ENCODE measurements around the gene APBA2. TPM values are rescaled to one million over a fixed set of nuclear protein-coding genes. Genes with fewer than 3 reads are reported as not detected.

Gene APBA2
- total RNA-seq, 2 experiments from 2014 or later, result 30.8 to 32.0 TPM

GRCh38 chr15:28921919-28922706 lies 36.3 kb downstream of the APBA2 start:
- ATAC-seq (no peak), DNase-seq (peak; percentile 10)
- no peak overlapping the region for H3K4me3 Mint-ChIP-seq
- H3K36me3 Mint-ChIP-seq (ENCODE audit: low read depth), result peaks cover 14% of the 10 kb centered on the region
- TF ChIP-seq CTCF (IDR thresholded peaks at IDR 0.05), result peak; percentile 37
- POLR2A ChIA-PET, result interaction anchor here (1.8 kb wide), 1 partner anchor 36 kb away, joined by 4 read pairs; the partner anchor contains the start of gene APBA2
- no peak overlapping the region for H3K27ac Mint-ChIP-seq
- intact Hi-C loops (cut with micrococcal nuclease), result no loop called here
- H3K4me1 Mint-ChIP-seq (ENCODE audit: low read depth), result peaks cover 64% of the 10 kb centered on the region
- no peaks in the 10 kb centered on the region for H3K27me3 Mint-ChIP-seq
- H3K9me3 Mint-ChIP-seq, result no peaks in the 10 kb centered on the region
- CTCF ChIA-PET, result interaction anchor here (1.1 to 3.6 kb wide), 12 partner anchors 8 to 180 kb away, joined by 3 to 25 read pairs (median 6); no protein-coding TSS in a partner anchor

DNA sequence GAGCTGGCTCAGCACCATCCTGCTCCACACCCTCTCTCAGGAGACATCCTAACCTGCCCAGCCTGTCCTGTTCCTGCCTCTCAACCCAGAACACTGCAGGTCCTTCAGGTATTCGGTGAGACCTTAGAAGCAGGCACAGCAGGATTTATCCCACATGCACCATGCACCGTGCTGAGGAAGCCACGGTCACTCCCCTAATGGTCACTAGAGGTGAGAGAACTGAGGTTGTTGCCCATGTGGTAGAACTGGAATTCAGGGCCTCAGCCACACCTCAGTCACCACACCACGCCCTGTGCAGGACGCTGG lies 36.9 kb downstream of the APBA2 start:
- CTCF ChIA-PET, result interaction anchor here (1.9 to 3.6 kb wide), 3 partner anchors 8 to 53 kb away, joined by 6 to 25 read pairs (median 15); no protein-coding TSS in a partner anchor
- H3K27me3 Mint-ChIP-seq, result no peaks in the 10 kb centered on the region
- no peak for ATAC-seq

GRCh38 chr15:28923726-28924280 lies 38.0 kb downstream of the APBA2 start:
- H3K9me3 Mint-ChIP-seq, result no peaks in the 10 kb centered on the region
- ATAC-seq (no peak), DNase-seq (peak; percentile 9)
- intact Hi-C loops (cut with micrococcal nuclease), result no loop called here
- H3K27ac Mint-ChIP-seq, result no peak overlapping the region
- H3K4me3 Mint-ChIP-seq, result no peak overlapping the region
- POLR2A ChIA-PET, result interaction anchor here (1.8 kb wide), 1 partner anchor 38 kb away, joined by 4 read pairs; the partner anchor contains the start of gene APBA2
- CTCF ChIA-PET, result no interaction called here
- peaks cover 62% of the 10 kb centered on the region for H3K4me1 Mint-ChIP-seq (ENCODE audit: low read depth)
- H3K27me3 Mint-ChIP-seq, result no peaks in the 10 kb centered on the region
- no peak for TF ChIP-seq CTCF (IDR thresholded peaks at IDR 0.05)
- H3K36me3 Mint-ChIP-seq (ENCODE audit: low read depth), result peaks cover 21% of the 10 kb centered on the region

More for the DNA sequence above, 36.9 kb downstream of the APBA2 start:
- TF ChIP-seq CTCF (IDR thresholded peaks at IDR 0.05), result no peak
- POLR2A ChIA-PET, result interaction anchor here (1.8 kb wide), 1 partner anchor 37 kb away, joined by 4 read pairs; the partner anchor contains the start of gene APBA2
- no peak overlapping the region for H3K4me3 Mint-ChIP-seq
- H3K27ac Mint-ChIP-seq, result no peak overlapping the region
- no peak for DNase-seq
- peaks cover 18% of the 10 kb centered on the region for H3K36me3 Mint-ChIP-seq (ENCODE audit: low read depth)
- H3K9me3 Mint-ChIP-seq, result no peaks in the 10 kb centered on the region
- intact Hi-C loops (cut with micrococcal nuclease), result no loop called here
- H3K4me1 Mint-ChIP-seq (ENCODE audit: low read depth), result peaks cover 61% of the 10 kb centered on the region

DNA sequence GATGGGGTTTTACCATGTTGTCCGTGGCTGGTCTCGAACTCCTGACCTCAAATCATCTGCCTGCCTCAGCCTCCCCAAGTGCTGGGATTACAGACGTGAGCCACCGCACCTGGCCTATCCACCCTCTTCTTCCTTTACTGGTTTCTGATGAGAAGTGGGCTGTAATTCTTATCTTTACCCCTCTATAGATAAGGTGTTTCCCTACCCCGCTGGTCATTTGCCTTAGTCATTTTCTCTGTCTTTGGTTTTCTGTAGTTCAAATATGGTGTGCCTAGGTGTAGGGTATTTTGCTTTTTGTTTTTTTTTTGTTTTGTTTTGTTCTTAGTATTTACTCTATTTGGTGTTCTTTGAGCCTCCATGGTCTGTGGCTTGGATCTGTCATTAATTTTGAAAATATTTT lies 41.3 kb downstream of the APBA2 start:
- intact Hi-C loops (cut with micrococcal nuclease), result no loop called here
- ChIA-PET CTCF (interaction anchor here (1.4 kb wide), 1 partner anchor 48 kb away, joined by 3 read pairs; no protein-coding TSS in a partner anchor), POLR2A (no interaction called here)
- ATAC-seq (no peak), DNase-seq (no peak)
- Mint-ChIP-seq H3K4me1 (ENCODE audit: low read depth) (peaks cover 52% of the 10 kb centered on the region), H3K36me3 (ENCODE audit: low read depth) (peaks cover 18% of the 10 kb centered on the region), H3K27me3 (no peaks in the 10 kb centered on the region), H3K4me3 (no peak overlapping the region), H3K9me3 (no peaks in the 10 kb centered on the region), H3K27ac (no peak overlapping the region)
- no peak for TF ChIP-seq CTCF (IDR thresholded peaks at IDR 0.05)

DNA sequence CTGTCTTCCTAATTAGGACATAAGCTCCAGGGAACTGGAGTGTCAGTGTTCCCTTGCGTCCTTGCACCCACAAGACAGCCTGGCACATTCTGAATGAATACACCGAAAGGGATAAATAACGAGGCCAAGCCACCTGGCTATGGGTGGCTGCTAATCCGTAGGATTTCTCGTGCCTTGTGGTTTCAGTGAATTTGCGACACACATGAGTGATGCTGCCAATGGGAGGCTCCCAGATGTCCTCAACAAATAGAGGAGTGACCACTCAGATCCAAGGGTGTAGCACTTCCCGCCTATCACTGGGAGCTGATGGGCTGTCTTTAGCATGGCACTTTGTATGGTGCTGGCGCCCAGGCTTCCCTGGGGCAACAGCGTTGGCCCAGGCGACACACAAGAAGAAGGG lies 43.4 kb downstream of the APBA2 start:
- Mint-ChIP-seq H3K4me3 (no peak overlapping the region), H3K27ac (no peak overlapping the region), H3K4me1 (ENCODE audit: low read depth) (peaks cover 56% of the 10 kb centered on the region), H3K36me3 (ENCODE audit: low read depth) (peaks cover 13% of the 10 kb centered on the region), H3K9me3 (peaks cover 3% of the 10 kb centered on the region), H3K27me3 (no peaks in the 10 kb centered on the region)
- ATAC-seq, result no peak
- ChIA-PET POLR2A (interaction anchor here (0.9 kb wide), 1 partner anchor 43 kb away, joined by 3 read pairs; no protein-coding TSS in a partner anchor), CTCF (interaction anchor here (2.8 kb wide), 1 partner anchor 8 kb away, joined by 15 read pairs; no protein-coding TSS in a partner anchor)
- no peak for DNase-seq
- no peak for TF ChIP-seq CTCF (IDR thresholded peaks at IDR 0.05)
- intact Hi-C loops (cut with micrococcal nuclease), result no loop called here
